Tibial nerve (tissue), 4 donors: ENCODE measurements around the gene FDPS. TPM values are rescaled to one million over a fixed set of nuclear protein-coding genes. Genes with fewer than 3 reads are reported as not detected.

Experiments used
- DNase-seq, 2 donors: peaks; one replicate each; pipeline ENCODE4 v3.0.0-alpha.2; 2019; ENCODE audit warnings: low spot score in 2 of 2
- H3K27ac ChIP-seq, 4 donors: fragments of 200-600 bp; sonication (generic) in 3 of 4; one replicate each; pipeline ENCODE4 v1.5.1; 2017 to 2019; ENCODE audit warnings: mild to moderate bottlenecking in 1 of 4
- H3K27me3 ChIP-seq, 2 donors: fragments of 200-600 bp; sonication (generic) in 1 of 2; one replicate each; pipeline versions ENCODE4 v1.5.1 to v1.6.0; 2017 to 2019
- H3K36me3 ChIP-seq, 3 donors: fragments of 200-600 bp; sonication (generic); one replicate each; pipeline ENCODE4 v1.5.1; 2018 to 2019
- H3K4me1 ChIP-seq, 4 donors: fragments of 200-600 bp; sonication (generic) in 3 of 4; one replicate each; pipeline ENCODE4 v1.5.1; 2017 to 2019
- H3K4me3 ChIP-seq, 4 donors: fragments of 200-600 bp; sonication (generic) in 3 of 4; one replicate each; pipeline ENCODE4 v1.5.1; 2017 to 2019; ENCODE audit warnings: mild to moderate bottlenecking in 1 of 4, moderate library complexity in 1 of 4
- H3K9me3 ChIP-seq, 4 donors: fragments of 200-600 bp; sonication (generic) in 3 of 4; one replicate each; pipeline ENCODE4 v1.5.1; 2017 to 2019
- CTCF ChIP-seq, 5 experiments: fragments of 200-600 bp in 3 of 5; fragments of 450-650 bp in 2 of 5; sonication (generic) in 3 of 5; IDR thresholded peaks; one replicate each; pipeline ENCODE4 v1.5.1; 2016 to 2019; ENCODE audit warnings: antibody characterized with exemption in 5 of 5, mild to moderate bottlenecking in 3 of 5, moderate library complexity in 2 of 5
- EP300 ChIP-seq, 2 donors: sonication (generic); formaldehyde crosslinking; IDR thresholded peaks; one replicate each; pipeline ENCODE4 v1.6.1; 2017; ENCODE audit warnings: antibody characterized with exemption in 2 of 2, mild to moderate bottlenecking in 1 of 2
- POLR2A ChIP-seq, 2 donors: fragments of 450-650 bp; IDR thresholded peaks; one replicate each; pipeline ENCODE4 v1.6.1; 2017; ENCODE audit warnings: antibody characterized with exemption in 2 of 2, mild to moderate bottlenecking in 2 of 2, moderate library complexity in 2 of 2
- WGBS, 2 donors: methylation state at CpG; one replicate each; pipeline ENCODE4 v1.1.5; 2018; 5-methylcytosine and 5-hydroxymethylcytosine counted together
- total RNA-seq, 4 donors: library from RNA; depleted of rRNA; stranded (reverse); fragments of >200 nt; gene quantifications; one replicate each; pipeline ENCODE4 v1.1.0, GENCODE V29; 2016

Gene FDPS
- total RNA-seq, 4 donors from 2014 or later: 88.2 to 143 (median 125) TPM

- peak overlapping the region in 3 of 4 donors; percentile 60 to 95 (median 90) for H3K27ac ChIP-seq
- no peak for DNase-seq
- TF ChIP-seq CTCF (IDR thresholded peaks at IDR 0.05): no peak
- TF ChIP-seq POLR2A (IDR thresholded peaks at IDR 0.05): no peak
- TF ChIP-seq EP300 (IDR thresholded peaks at IDR 0.05): no peak
- H3K27me3 ChIP-seq: no peaks in the 10 kb centered on the region
- H3K9me3 ChIP-seq: no peaks in the 10 kb centered on the region
- peaks cover 0 to 24% (median 13%) of the 10 kb centered on the region in 4 donors for H3K4me1 ChIP-seq
- H3K4me3 ChIP-seq: no peak overlapping the region
- WGBS, 2 donors: 80 to 86% methylated on average over 9 to 11 of the region's 11 CpGs
- peaks cover 0 to 73% (median 53%) of the 10 kb centered on the region in 3 donors for H3K36me3 ChIP-seq
These were observed 45.6 kb upstream of the FDPS start for GRCh38 chr1:155263067-155263466.

GRCh38 chr1:155266553-155266952 lies 42.1 kb upstream of the FDPS start:
- H3K4me3 ChIP-seq: no peak overlapping the region
- peaks cover 6 to 87% (median 69%) of the 10 kb centered on the region in 3 donors for H3K36me3 ChIP-seq

GRCh38 chr1:155267373-155267772 lies 41.3 kb upstream of the FDPS start:
- H3K36me3 ChIP-seq: peaks cover 6 to 90% (median 69%) of the 10 kb centered on the region in 3 donors

More at GRCh38 chr1:155266553-155266952, 42.1 kb upstream of the FDPS start:
- 76 to 80% methylated on average over 6 of the region's 6 CpGs for WGBS, 2 donors
- no peak overlapping the region for H3K27ac ChIP-seq
- DNase-seq: no peak
- H3K4me1 ChIP-seq: peaks cover 0 to 20% (median 8%) of the 10 kb centered on the region in 4 donors
- TF ChIP-seq EP300 (IDR thresholded peaks at IDR 0.05) (no peak), POLR2A (IDR thresholded peaks at IDR 0.05) (no peak), CTCF (IDR thresholded peaks at IDR 0.05) (no peak)
- H3K27me3 ChIP-seq: no peaks in the 10 kb centered on the region
- no peaks in the 10 kb centered on the region for H3K9me3 ChIP-seq

GRCh38 chr1:155268630-155269029 lies 40.0 kb upstream of the FDPS start:
- Histone ChIP-seq H3K27me3 (no peaks in the 10 kb centered on the region), H3K36me3 (peaks cover 6 to 82% (median 64%) of the 10 kb centered on the region in 3 donors), H3K4me1 (peaks cover 0 to 24% (median 13%) of the 10 kb centered on the region in 4 donors), H3K9me3 (no peaks in the 10 kb centered on the region), H3K4me3 (no peak overlapping the region), H3K27ac (no peak overlapping the region)
- 88 to 91% methylated on average over 21 of the region's 21 CpGs for WGBS, 2 donors
- TF ChIP-seq POLR2A (IDR thresholded peaks at IDR 0.05) (no peak), CTCF (IDR thresholded peaks at IDR 0.05) (no peak), EP300 (IDR thresholded peaks at IDR 0.05) (no peak)
- no peak for DNase-seq

More at GRCh38 chr1:155267373-155267772, 41.3 kb upstream of the FDPS start:
- no peak for DNase-seq
- H3K27me3 ChIP-seq: no peaks in the 10 kb centered on the region
- peaks cover 0 to 26% (median 15%) of the 10 kb centered on the region in 4 donors for H3K4me1 ChIP-seq
- 91 to 98% methylated on average over 2 of the region's 2 CpGs for WGBS, 2 donors
- TF ChIP-seq POLR2A (IDR thresholded peaks at IDR 0.05) (no peak), CTCF (IDR thresholded peaks at IDR 0.05) (no peak), EP300 (IDR thresholded peaks at IDR 0.05) (no peak)
- no peaks in the 10 kb centered on the region for H3K9me3 ChIP-seq
- H3K27ac ChIP-seq: no peak overlapping the region
- H3K4me3 ChIP-seq: no peak overlapping the region

- Histone ChIP-seq H3K9me3 (no peaks in the 10 kb centered on the region), H3K4me1 (peaks cover 0 to 30% (median 15%) of the 10 kb centered on the region in 4 donors), H3K4me3 (no peak overlapping the region), H3K27me3 (no peaks in the 10 kb centered on the region), H3K27ac (no peak overlapping the region), H3K36me3 (peaks cover 6 to 74% (median 56%) of the 10 kb centered on the region in 3 donors)
- no peak for TF ChIP-seq CTCF (IDR thresholded peaks at IDR 0.05)
- no peak for TF ChIP-seq EP300 (IDR thresholded peaks at IDR 0.05)
- TF ChIP-seq POLR2A (IDR thresholded peaks at IDR 0.05): no peak
- 93 to 96% methylated on average over 15 to 21 of the region's 21 CpGs for WGBS, 2 donors
- DNase-seq: no peak
These were observed 39.3 kb upstream of the FDPS start for GRCh38 chr1:155269381-155269780.
